DND-41 (cell line): ENCODE data around the gene PPP1R13B.

Experiments
- ATAC-seq: fragments of 200-7000 bp; cut with Tn5 transposase; 3 replicates; pipeline ENCODE4 v1.9.1; 2021; ENCODE audit warnings: low read depth; ENCODE audit not compliant: insufficient read depth
- DNase-seq: peaks from one replicate; pipeline ENCODE4 v3.0.0-alpha.2; 2020
- H2AFZ ChIP-seq: 2 replicates; pipeline ENCODE4 v1.6.0; 2012; ENCODE audit warnings: low read depth, low read length
- H3K27ac ChIP-seq: 2 replicates; pipeline ENCODE4 v1.5.1; 2012; ENCODE audit warnings: low read length, inconsistent platforms
- H3K27me3 ChIP-seq: fragments of 200-600 bp; sonication (generic); 2 replicates; pipeline ENCODE4 v1.6.0; 2012; ENCODE audit warnings: low read length, mild to moderate bottlenecking, inconsistent platforms; ENCODE audit not compliant: insufficient read depth, poor library complexity
- H3K36me3 ChIP-seq: 2 replicates; pipeline ENCODE4 v1.5.1; 2012; ENCODE audit warnings: low read length, inconsistent platforms; ENCODE audit not compliant: insufficient read depth
- H3K4me1 ChIP-seq: 2 replicates; pipeline ENCODE4 v1.5.1; 2012; ENCODE audit warnings: mild to moderate bottlenecking, low read length; ENCODE audit not compliant: insufficient read depth
- H3K4me2 ChIP-seq: 2 replicates; pipeline ENCODE4 v1.6.0; 2012; ENCODE audit warnings: mild to moderate bottlenecking, moderate library complexity, low read length, inconsistent platforms; ENCODE audit not compliant: insufficient read depth
- H3K4me3 ChIP-seq, 2 experiments: fragments of 200-600 bp in 1 of 2; shearing (Covaris generic) in 1 of 2; 2 replicates each; pipeline ENCODE4 v1.5.1; 2012 to 2016; ENCODE audit warnings: inconsistent platforms in 2 of 2, low read length in 2 of 2, mild to moderate bottlenecking in 2 of 2, low read depth in 1 of 2, moderate library complexity in 1 of 2
- H3K79me2 ChIP-seq: 2 replicates; pipeline ENCODE4 v1.6.0; 2012; ENCODE audit warnings: low read length, inconsistent platforms; ENCODE audit not compliant: insufficient read depth
- H3K9ac ChIP-seq: 2 replicates; pipeline ENCODE4 v1.6.0; 2012; ENCODE audit warnings: low read depth, mild to moderate bottlenecking, inconsistent platforms, low read length, moderate library complexity
- H3K9me3 ChIP-seq: 2 replicates; pipeline ENCODE4 v1.5.1; 2012; ENCODE audit warnings: low read length, moderate library complexity, mild to moderate bottlenecking, inconsistent platforms; ENCODE audit not compliant: insufficient read depth, severe bottlenecking
- H4K20me1 ChIP-seq: 2 replicates; pipeline ENCODE4 v1.6.0; 2012; ENCODE audit warnings: low read length; ENCODE audit not compliant: insufficient read depth
- EZH2 ChIP-seq: IDR thresholded peaks from 3 replicates; pipeline ENCODE4 v1.6.1; 2012; ENCODE audit warnings: borderline replicate concordance, low read depth, mild to moderate bottlenecking, moderate library complexity, low read length, inconsistent platforms; ENCODE audit not compliant: severe bottlenecking
- TF ChIP-seq, protein P1 (sequence below): IDR thresholded peaks from 2 replicates; pipeline ENCODE4 v1.5.1; 2012; ENCODE audit warnings: borderline replicate concordance, low read length, moderate library complexity, mild to moderate bottlenecking; ENCODE audit not compliant: poor library complexity, severe bottlenecking; ENCODE audit errors: extremely low read depth

Gene PPP1R13B

DNA sequence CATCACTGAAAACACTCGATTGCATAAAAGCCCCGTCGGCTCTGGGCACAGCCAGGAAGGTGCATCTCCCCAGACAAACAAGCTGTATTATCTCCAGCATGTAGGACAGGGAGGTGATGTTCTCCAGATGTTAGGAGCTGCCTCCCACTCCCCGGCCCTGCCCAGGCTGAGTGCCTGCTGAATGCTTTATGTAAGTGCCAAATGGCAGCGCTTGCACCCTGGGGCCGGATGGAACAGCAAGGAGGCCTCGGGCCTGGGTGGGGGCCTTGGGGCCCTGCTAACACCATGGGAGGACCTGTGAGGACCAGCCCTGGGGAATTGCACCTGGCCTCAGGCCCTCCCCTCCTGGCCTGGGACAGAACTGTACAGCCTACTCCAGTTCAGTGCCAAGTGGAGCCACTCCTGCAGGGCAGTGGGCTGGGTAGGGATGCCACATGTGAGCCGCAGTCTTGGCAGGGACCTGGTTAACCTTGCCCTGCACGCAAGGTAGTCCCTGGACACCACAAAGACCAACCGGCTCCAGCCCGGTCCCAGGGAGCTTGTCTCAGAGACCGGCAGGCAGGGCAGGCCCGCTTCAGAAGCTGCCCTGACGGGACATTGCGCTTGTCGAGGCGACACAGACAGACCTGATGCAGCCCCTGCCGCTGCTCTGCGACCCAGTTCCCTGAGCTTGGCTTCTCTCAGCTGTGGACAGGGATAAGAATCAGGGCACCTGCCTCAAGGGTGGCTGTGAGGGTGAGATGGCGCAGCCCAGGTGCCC is 35.3 kb upstream of the PPP1R13B start:
- TF ChIP-seq, protein P1, sequence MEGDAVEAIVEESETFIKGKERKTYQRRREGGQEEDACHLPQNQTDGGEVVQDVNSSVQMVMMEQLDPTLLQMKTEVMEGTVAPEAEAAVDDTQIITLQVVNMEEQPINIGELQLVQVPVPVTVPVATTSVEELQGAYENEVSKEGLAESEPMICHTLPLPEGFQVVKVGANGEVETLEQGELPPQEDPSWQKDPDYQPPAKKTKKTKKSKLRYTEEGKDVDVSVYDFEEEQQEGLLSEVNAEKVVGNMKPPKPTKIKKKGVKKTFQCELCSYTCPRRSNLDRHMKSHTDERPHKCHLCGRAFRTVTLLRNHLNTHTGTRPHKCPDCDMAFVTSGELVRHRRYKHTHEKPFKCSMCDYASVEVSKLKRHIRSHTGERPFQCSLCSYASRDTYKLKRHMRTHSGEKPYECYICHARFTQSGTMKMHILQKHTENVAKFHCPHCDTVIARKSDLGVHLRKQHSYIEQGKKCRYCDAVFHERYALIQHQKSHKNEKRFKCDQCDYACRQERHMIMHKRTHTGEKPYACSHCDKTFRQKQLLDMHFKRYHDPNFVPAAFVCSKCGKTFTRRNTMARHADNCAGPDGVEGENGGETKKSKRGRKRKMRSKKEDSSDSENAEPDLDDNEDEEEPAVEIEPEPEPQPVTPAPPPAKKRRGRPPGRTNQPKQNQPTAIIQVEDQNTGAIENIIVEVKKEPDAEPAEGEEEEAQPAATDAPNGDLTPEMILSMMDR: no peak
- TF ChIP-seq EZH2: no peak
- Histone ChIP-seq H3K79me2 (no peaks in the 10 kb centered on the region), H3K9ac (no peak overlapping the region), H4K20me1 (peaks cover 4% of the 10 kb centered on the region; the same call in 1 of the 2 replicates), H3K36me3 (no peaks in the 10 kb centered on the region), H3K27ac (no peak overlapping the region), H3K9me3 (no peaks in the 10 kb centered on the region), H2AFZ (no peak overlapping the region), H3K27me3 (peaks cover 17% of the 10 kb centered on the region), H3K4me1 (peaks cover 11% of the 10 kb centered on the region; the same call in 1 of the 2 replicates), H3K4me3 (no peak overlapping the region), H3K4me2 (no peak overlapping the region)
- ATAC-seq (no peak), DNase-seq (no peak)

DNA sequence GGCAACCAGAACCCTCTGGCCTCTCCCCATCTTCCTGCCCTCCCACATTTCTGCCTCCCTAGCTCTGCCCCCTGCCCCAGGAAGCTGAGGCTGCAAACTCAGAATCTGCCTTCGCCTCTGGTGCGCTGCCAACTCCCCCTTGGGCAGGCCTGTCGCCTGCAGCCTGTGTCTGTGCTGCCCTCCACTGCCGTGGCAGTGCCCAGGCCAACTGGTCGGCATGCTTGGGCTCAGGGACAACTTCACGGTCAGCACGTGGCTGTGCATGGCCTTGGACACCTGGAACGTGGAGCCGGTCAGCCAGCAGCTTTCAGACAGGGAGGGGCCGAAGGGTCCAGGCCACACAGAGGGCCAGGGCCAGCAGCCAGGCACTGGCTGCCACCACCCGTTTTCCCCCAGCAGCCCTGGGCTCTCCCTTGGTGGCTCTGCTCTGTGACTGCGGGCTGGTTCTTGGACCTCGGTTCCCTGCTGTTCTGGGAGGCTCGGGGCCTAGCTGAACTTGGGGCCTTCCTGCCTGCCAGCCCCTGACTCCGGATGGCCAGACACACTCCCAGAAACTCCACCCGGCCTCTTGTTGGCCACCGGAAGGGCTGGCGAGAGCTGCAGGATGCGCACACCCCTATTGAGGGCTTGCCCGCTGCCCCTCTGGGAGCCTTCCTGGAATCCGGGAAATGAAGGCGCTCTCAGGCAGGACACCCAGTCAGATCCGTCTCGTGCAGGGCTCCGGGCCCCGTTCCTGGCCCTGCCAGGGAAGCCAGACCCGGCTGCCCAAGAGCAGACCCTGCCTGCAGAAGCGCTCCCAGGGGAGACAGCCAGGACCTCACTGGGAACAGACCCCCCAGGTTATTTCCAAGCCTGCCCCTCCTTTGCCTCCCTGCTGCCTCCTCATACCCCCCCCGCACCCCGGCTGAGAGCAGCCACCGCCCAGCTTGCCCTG is 34.2 kb upstream of the PPP1R13B start:
- ATAC-seq (no peak), DNase-seq (no peak)
- Histone ChIP-seq H3K27me3 (peaks cover 17% of the 10 kb centered on the region), H3K4me3 (no peak overlapping the region), H3K79me2 (no peaks in the 10 kb centered on the region), H3K27ac (no peak overlapping the region), H2AFZ (no peak overlapping the region), H3K4me1 (peaks cover 11% of the 10 kb centered on the region; the same call in 1 of the 2 replicates), H3K4me2 (no peak overlapping the region), H3K36me3 (no peaks in the 10 kb centered on the region), H3K9ac (no peak overlapping the region), H4K20me1 (peaks cover 4% of the 10 kb centered on the region; the same call in 1 of the 2 replicates), H3K9me3 (no peaks in the 10 kb centered on the region)
- TF ChIP-seq EZH2: no peak
- TF ChIP-seq, protein P1: no peak

DNA sequence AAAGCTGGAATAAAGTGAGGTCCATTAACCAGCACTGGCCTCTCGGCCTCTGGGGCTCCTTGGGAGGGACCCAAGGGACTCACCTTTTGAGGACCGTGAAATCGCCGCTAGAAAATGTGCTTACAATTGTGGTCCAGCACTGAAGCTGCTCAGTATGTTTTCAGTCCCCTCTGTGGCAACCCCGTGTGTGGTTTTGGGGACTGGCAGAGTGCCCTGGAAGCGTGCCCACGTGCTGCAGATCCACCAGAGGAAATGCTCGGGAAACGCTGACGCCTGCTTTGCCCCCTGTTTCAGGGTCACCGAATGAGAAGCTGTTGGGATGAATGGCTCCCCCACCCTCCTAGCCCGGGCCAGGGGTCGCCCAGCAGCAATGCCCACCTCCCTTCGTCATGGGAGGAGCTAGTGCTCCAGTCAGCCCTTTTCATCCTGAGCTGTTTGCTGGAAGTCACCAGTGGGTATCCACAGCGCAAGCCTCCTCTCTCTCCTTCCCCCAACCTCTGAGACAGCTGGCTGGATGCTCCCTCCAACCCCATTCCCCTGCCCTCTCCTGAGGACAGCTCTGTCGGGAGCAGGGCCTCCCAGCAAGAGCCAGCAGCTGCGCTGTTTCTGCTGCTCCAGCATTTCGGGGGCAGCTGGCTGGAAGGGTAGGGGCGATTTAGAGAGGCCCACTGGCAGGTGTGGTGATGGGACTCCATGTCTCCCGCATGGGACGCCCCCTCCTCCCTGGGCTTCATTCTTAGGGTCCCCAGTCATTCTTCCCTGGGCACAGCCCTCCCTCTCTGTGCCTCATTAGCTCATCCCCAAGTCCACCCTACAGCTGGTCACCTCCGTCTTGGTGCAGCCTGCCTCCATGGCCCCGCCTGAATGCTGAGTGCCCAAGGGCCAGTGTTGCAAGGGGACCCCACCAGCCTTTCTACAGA is 33.2 kb upstream of the PPP1R13B start:
- Histone ChIP-seq H3K27ac (no peak overlapping the region), H3K4me2 (0 out of 2 replicates have a peak overlapping the region, but pooled peaks have one; percentile 12), H3K27me3 (peaks cover 17% of the 10 kb centered on the region)

More for the DNA sequence above, 33.2 kb upstream of the PPP1R13B start:
- no peaks in the 10 kb centered on the region for H3K9me3 ChIP-seq
- H3K79me2 ChIP-seq: no peaks in the 10 kb centered on the region
- DNase-seq (peak; percentile 36), ATAC-seq (peak; percentile 70)
- no peak overlapping the region for H2AFZ ChIP-seq
- H4K20me1 ChIP-seq: peaks cover 4% of the 10 kb centered on the region; the same call in 1 of the 2 replicates
- no peak overlapping the region for H3K9ac ChIP-seq
- no peak for TF ChIP-seq EZH2
- TF ChIP-seq, protein P1: no peak
- H3K36me3 ChIP-seq: no peaks in the 10 kb centered on the region
- no peak overlapping the region for H3K4me3 ChIP-seq
- peaks cover 11% of the 10 kb centered on the region; the same call in 1 of the 2 replicates for H3K4me1 ChIP-seq
